T47D (cell line): ENCODE results near the gene NOTUM.
"Not testable (repeated sequence)": the region's sequence is repeated elsewhere in the genome, so short reads cannot be mapped to it uniquely, and the experiment has no call there.

ENCODE experiments used
- DNase-seq, 2 experiments: peaks; one replicate each; pipeline versions ENCODE4 v3.0.0 to v3.0.0-alpha.2; 2011 to 2012; ENCODE audit warnings: low read depth in 1 of 2, low spot score in 1 of 2
- JUND ChIP-seq: IDR thresholded peaks from 2 replicates; pipeline ENCODE4 v1.6.1; 2012; ENCODE audit warnings: low read depth
- in situ Hi-C: cut with HindIII; loops from 2 replicates; pipeline ENCODE4 v1.10.0; 2016; ENCODE audit warnings: low sequenced_read_pairs, low pct_unique_long_range_greater_than_20kb

NOTUM gene

DNA sequence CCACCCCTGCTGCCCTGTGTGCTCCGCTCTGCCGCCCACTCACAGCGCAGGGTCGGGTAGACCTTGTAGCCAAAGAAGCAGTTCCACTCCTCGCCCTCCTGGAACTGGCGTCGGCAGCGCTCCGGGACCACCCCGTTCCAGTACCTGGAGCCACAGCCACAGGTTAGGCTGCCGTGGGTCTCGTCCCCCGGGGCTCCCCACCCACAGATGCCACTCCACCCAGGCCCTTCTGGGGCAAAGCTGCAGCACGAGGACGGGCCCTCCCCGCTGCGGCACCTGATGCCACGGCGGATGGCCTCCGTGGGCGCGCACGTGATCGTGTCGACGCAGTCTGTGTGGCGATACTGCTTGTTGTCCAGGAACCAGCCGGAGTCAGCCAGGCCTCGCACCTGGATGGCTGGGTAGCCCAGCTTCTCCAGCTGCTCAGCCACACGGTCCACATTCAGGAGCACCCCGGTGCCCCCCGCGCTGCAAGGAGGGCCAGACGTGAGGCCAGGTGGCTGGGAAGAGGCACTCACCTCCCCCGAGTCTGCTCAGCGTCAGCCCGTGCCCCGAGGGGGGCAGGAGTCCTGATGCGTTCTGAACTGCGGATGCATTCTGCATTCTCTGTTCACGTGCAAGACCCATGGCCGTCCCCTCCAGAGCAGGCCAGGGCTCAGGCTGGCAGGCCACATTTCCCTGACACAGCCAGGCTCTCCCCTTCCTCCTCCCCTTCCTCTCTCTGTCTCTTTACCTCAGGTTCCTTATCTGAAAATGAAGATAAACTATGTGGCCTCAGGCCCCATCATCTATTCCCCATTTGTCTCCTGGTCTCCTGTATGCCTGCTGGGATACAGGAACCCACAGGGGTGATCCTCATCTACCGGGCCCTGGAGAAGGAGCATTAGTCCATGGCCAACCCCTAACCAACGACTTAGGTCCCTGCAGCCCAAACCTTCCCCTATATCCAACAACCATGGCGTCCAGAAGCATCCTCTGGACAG is 4.1 kb downstream of the NOTUM start:
- TF ChIP-seq JUND, result no peak
- in situ Hi-C loops, result no loop called here
- no peak for DNase-seq

DNA sequence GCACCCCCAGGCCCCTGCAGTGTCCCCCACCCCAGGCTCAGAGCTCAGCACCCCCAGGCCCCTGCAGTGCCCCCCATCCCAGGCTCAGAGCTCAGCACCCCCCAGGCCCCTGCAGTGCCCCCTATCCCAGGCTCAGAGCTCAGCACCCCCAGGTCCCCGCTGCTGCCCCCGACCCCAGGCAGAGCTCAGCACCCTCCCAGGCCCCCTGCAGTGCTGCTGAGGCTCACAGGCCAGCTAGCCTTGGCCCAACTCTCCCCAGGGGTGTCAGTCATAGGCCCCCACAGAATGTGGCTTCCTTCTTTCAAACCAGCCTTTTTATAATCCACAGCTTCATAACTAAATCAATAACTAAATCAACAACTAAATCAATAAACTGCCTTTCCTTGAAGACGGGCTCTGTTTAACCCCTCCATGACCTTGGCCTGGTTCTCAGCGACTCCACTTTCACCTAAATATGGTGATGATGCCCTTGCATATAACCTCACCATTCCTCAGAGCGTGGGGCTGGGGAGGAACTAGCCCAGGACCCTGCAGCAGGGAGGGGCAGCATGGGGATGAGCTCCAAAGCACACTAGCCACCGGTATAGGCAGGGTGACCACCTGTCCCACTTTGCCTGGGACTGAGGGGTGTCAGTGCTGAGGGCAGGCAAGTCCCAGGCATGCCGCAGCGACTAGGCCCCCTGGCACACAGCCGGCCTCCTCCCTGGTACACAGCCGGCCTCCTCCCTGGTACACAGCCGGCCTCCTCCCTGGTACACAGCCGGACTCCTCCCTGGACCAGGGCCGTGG is 5.0 kb downstream of the NOTUM start:
- DNase-seq, result no peak
- in situ Hi-C loops, result no loop called here
- TF ChIP-seq JUND, result no peak

DNA sequence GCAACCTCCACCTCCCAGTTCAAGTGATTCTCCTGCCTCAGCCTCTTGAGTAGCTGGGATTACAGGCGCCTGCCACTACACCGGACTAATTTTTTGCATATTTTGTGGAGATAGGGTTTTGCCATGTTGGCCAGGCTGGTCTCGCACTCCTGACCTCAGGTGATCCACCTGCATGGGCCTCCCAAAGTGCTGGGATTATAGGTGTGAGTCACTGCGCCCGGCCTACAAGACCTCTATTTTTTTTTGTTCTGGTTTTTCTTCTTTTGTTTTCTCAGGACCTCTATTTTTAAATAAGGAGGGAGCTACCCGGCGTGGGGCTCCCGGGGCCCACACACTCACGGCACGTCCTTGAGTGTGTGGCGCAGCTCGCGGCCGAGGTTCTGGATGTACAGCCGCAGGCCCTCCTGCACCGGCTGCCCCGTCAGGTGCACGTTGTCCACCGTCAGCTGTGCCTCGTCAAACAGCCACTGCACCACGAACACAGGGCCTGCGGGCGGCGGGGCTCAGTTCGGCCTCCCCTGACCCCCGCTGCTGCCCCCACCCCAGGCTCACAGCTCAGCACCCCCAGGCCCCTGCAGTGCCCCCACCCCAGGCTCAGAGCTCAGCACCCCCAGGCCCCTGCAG is 5.8 kb downstream of the NOTUM start:
- in situ Hi-C loops, result no loop called here
- TF ChIP-seq JUND, result no peak
- DNase-seq, result no peak

DNA sequence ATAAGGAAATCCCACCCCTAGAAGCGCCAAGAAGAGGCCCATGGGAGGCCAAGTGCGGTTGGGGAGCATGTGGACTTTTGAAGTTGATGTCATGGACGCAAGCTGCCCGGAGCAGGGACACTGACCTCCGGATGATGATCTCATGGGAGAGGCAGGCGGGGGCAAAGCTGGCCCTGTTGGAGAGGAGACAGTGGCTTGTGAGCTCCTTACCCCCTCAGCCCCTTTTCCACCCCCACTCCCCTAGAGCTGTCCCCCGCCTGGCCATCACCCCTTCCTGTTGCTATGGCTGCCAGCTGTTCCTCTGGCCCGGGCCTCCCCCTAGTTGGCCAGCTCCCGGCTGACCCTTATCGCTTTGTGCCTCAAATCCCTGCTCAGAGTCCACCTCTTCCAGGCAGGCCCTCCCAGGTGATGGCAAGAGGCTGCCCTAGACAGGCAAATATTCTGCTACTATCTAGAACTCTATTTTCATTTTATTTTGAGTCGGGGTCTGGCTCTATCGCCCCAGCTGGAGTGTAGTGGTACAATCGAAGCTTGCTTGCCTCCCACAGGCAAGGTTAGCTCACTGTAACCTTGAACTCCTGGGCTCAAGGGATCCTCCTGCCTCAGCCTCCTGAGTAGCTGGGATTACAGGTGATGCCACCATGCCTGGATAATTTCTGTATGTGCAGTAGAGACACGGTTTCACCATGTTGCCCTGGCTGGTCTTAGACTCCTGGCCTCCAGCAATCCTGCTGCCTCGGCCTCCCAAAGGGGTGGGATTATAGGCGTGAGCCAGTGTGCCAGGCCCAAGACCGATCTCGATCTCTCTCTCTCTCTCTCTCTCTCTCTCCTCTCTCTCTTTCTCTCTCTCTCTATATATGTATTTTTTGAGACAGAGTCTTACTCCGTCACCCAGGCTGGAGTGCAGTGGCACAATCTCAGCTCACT is 6.6 kb downstream of the NOTUM start:
- in situ Hi-C loops, result no loop called here

DNA sequence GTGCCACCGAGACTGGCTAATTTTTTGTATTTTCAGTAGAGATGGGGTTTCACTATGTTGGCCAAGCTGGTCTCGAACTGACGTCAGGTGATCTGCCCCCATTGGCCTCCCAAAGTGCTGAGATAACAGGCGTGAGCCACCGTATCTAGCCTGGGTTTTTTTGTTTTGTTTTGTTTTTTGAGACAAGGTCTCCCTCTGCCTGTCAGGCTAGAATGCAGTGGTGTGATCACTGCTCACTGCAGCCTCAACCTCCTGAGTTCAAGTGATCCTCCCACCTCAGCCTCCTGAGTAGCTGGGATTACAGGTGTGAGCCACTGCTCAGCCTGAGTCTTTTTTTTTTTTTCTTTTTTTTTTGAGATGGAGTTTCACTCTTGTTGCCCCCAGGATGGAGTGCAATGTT is 7.5 kb downstream of the NOTUM start:
- in situ Hi-C loops, DNase-seq: not testable (repeated sequence)

More for the DNA sequence above, 6.6 kb downstream of the NOTUM start:
- no peak for DNase-seq
- no peak for TF ChIP-seq JUND

DNA sequence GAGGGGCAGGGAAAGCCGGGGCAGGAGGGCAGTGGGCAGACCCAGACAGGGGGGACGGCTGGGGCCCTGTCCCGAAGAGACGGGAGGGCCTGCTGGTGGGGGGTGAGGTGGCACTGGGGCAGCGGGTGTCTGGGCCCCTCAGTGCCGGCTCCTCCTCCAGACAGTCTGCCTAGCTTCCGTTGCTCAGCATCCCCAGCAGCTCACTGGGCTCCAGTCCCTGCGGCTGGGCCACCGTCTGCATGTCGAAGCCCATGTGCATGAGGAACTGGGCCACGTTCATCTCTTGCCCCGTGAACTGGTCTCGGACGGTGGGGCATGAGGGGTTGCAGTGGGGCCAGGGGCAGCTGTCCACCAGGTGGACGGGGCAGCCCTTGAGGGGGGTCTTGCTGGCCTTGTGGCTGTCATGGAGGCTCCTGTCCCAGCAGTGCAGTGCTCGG is 8.2 kb downstream of the NOTUM start:
- no peak for DNase-seq
- in situ Hi-C loops, result no loop called here
- no peak for TF ChIP-seq JUND

DNA sequence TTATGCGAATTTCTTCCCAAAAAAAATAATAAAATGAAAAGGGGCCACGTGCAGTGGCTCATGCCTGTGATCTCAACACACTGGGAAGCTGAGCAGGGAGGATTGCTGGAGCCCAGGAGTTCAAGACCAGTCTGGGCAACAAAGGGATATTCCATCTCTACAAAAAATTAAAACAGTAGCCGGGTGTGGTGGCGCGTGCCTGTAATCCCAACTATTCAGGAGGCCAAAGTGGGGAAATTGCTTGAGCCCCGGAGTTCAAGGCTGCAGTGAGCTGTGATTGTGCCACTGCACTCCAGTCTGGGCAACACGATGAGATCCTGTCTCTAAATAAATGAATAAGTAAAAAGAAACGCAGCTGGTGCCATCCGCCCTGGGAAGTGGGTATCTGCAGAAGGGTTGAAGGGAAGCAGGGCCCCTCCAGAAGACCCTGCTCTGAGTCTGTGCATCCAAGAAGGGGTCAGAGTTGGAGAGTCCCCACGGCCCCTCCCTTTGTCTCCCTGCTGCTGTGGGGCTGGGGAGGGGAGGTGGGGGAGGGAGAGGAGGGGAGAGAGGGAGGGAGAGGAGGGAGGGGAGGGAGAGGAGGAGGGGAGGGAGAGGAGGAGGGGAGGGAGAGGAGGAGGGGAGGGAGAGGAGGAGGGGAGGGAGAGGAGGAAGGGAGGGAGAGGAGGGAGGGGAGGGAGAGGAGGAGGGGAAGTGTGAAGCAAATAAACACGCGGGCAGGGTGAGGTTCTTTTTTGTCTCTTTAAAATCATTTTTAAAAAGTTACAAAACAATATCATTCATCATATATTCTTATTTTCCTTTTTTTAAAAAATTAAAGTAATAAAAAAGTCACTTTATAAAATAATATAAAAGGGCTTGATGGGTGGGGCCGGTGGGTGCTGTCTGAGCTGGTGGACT is 9.0 kb downstream of the NOTUM start:
- no peak for TF ChIP-seq JUND
- in situ Hi-C loops, result no loop called here
- no peak for DNase-seq

DNA sequence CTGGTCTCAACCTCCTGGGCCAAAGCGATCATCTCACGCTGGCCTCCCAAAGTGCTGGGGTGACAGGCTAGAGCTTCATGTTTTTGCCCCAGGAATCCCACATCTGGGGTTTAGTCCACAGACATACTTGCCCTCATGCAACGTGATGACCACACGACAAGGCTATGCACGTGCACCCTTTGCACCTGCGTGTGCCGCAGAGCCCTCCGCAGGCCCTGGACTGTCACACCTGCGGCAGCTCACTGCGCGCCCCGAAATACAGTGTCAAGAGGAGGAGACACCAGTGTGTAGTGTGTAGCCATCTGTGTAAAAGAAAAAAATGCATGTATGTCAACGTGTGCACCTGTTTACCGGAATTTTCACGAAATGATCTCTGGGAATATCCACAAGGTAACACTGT is 10.5 kb downstream of the NOTUM start:
- no peak for DNase-seq
- in situ Hi-C loops, result no loop called here
- TF ChIP-seq JUND, result no peak

DNA sequence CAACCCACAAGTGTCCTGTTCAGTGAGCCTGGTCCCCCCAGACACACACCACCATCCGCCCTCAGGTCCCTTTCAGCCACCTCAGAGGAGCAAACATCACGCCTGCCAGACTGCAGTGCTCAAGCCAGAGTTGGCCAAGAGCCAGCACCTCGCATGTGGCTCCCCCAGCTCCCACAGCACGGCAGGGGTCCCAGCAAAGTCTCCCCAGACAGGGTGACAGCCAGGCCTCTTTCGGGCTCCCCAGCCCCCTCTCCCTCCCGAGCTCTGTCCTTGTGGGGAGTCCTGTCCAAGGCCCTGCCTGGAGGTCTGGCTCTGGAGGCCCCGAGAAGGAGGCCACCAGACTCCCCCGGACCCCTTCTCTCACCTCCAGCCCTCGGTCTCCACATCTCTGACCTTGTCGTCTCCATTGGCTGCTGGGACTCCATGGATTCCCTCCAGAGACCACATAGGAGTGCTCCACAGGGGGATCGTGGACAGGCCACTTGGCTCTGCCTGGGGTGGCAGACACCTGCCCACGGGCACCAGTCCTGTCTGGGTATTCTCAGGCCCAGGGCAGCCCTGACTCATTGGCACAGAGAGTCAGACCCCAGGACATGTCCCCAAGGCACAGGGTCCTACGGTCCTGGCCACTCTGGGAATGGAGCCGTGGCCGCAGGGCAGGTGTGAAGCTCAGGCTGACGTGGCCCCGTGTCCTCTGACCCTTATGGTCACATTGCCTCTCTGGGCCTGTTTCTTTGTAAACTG is 12.2 kb downstream of the NOTUM start:
- no peak for DNase-seq
- TF ChIP-seq JUND, result no peak
- in situ Hi-C loops, result no loop called here

DNA sequence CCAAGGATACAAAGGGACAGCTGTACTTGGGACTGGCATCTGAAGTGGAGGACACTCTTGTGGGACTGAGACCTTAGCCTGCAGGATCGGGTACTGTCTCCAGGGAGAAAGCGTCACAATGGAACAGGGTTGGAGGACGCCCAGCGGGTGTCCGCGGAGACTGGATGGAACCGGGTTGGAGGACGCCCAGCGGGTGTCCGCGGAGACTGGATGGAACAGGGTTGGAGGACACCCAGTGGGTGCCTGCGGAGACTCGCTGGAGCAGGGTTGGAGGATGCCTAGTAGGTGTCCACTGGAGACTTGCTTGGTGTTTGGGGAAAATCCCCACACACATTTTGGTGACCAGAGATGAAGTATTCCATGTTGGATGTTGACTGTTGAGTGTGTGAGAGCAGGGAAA is 13.8 kb downstream of the NOTUM start, which contains the start of gene MYADML2:
TSS of gene MYADML2 (minus strand) at position 45 of the 400 bp plus-strand sequence. CDS start 5,492 bp downstream, outside the sequence.
- no peak for TF ChIP-seq JUND
- DNase-seq, result no peak
- in situ Hi-C loops, result no loop called here
